ENCODE data around the gene SLC17A9.
"Not testable (repeated sequence)": the region's sequence is repeated elsewhere in the genome, so short reads cannot be mapped to it uniquely, and the experiment has no call there.

The SLC17A9 gene

DNA sequence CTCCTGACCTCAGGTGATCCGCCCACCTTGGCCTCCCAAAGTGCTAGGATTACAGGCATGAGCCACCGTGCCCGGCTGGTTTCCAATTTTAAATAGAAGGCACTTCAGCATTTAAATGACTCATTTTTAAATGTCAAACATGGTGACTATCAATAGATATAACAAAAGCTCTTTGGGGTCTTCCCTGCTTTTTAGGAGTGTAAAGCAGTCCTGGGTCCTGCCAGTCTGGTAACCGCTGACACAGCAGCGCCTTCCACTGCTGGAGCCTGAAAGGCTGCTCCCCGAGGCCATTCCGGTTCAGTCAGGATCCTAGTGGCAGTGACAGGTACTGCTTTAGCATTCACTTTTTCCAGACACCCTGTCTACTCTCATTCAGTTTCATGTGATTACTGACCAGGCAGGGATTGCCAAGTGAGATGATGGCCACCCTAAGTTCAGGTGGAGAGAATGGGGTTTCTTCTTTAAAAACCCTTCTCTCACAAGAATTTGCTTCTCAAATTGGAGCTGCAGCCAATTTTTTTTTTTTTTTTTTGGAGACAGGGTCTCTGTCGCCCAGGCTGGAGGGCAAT is 31.3 kb upstream of the SLC17A9 start:
- DNase-seq, result peak; percentile 27

DNA sequence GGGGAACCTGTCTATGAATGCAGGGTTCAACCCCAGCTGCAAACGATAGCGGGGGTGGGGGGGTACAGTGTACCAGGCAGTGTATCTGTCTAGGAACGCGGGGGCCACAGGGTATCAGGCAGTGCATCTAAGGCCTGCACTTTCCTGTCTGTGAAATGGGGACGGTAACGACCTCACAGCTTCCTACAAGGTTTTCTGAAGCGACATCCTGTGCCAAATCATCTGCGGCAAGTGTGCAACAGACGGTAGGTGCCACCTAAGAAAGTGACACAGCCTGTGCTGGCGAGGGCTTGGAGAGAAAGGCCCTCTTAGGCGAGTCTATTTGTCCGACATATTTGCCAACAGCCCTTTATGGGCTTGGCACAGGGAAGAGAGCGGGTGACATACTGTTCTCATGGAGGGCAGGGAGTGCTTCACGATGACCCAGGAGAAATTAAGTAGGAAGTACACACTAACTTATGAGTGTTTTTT is 30.0 kb upstream of the SLC17A9 start:
- no peak for DNase-seq

DNA sequence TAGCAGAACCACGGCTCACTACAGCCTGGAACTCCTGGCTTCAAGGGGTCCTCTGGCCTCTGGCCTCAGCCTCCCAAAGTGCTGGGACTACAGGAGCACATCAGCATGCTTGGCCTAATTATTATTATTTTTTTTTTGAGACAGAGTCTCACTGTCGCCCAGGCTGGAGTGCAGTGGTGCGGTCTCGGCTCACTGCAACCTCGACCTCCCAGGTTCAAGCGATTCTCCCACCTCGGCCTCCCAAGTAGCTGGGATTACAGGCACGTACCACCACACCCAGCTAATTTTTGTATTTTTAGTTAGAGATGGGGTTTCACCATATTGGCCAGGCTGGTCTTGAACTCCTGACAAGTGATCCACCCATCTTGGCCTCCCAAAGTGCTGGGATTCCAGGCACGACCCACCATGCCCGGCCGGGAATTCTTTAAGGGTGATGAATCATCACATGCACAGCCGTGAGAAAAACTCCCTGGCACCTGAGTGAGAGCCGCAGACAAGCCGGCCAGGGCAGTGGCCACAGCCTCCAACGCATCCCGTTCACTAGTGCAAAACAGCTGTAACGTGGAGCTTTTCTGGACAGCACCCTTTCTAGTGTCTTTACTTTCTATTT is 29.3 kb upstream of the SLC17A9 start:
- DNase-seq, result not testable (repeated sequence)

DNA sequence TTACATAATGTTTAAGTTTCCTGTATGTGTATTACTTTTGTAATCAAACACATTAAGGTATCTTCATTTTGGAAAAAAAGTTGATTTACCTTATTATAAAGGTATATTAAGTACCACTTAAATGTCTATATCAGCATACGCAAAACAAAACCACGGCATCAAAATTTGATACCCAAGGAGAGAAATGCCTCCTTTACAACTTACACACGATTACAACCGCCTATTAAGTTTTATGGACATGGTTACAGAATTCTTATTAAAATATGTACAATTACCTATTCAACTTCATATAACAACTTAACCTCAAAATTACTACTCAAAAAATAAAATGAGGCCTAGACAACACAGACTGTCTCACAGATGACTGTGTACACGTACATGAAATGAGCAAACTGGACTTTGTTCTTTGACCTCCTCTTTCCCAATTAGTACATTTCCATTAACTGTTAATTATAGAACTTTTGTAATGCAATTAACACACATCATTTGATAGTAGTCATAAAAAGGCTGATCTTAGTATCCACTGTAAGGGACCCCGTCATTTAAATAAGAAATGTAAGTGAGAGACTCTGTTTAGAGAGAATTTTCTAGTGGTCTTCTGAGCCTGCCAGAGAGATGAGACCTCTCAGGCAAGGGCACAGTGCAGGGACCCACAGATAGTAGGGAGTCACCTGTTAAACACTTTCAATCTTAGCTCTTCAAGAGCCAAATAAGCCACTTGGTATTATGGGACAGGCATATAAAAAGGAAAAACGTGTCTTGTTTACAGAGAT is 28.7 kb upstream of the SLC17A9 start:
- no peak for DNase-seq

DNA sequence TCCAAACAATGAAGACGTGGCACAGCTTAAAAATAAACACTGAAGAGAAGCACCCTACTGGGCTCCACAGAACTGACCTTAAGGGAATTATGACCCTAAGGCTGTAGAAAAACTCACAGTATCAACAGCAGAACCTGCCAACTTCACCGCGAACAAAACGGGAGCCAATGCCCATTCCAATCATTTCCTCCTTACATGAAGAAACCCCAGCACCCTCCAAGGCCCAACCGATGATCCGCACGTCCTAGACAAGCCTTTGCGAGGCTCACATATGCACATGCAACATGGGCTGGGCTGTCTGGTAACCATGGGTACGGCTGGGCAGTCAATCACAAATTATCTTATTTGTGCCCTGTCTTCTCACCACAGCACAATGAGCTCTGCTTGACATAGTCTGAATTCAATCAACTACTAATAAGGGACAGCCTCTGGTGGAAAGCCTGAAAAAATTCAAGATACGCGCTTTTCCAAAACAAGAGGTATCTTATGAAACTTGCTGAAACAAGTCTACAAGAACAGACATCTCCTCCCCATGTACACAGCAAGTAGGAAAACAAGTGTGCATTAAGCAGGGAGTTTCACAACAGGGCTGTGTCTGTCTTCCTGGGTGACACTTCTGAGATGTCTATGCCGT is 27.9 kb upstream of the SLC17A9 start:
- no peak for DNase-seq

DNA sequence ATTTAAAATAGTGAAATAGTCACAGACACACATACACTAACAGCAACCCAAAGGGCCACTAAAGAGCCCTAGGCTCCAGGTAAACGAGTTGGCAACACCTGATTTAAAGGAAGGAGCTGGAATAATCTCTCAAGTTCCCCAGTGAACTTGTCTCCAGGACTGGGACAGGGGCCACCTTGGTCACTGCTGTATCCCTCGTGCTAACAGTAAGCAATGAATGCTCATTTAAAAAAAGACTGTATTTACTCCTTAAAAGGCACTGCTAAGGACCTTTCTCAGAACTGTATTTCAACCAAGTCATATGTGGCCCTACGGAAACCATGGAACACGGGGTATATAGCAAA is 27.5 kb upstream of the SLC17A9 start:
- DNase-seq, result no peak

DNA sequence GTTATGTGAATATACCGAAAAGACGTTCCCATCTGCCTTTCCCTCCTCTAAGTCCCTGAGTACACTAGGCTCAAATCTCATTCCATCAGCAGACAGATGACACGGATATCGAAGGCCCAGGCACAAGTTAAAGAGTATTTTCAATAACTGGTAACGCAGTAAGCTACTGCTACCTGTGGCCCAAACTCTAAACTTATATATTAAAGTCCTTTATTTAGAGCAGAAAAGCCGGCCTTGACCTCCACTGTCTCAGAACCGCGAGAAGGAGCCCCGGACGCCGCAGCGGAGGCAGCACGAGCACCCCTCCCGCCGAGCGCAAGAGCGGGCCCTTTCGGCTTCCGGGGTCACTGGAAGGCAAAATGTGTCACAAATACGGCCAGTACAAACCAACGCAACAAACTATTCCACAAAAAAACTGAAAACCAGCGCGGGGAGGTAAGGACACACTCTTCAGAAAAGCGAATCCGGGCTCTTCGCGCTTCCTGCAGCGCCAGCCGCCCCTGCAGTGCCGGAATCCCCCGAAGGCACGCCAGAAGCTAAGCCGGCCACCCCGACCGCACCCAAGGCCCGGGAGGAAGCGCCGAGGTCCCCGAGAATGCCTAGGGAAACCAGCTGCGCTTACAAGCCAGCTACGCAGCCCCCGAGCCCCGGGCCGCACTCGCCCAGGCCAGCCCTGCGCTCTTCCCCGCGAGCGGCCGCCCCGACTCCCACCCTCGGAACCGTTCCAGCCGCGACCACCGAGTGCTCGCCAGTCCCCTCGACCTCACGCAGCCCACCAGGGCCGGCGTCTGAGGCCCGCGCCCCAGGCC is 26.9 kb upstream of the SLC17A9 start:
- DNase-seq, result no peak

DNA sequence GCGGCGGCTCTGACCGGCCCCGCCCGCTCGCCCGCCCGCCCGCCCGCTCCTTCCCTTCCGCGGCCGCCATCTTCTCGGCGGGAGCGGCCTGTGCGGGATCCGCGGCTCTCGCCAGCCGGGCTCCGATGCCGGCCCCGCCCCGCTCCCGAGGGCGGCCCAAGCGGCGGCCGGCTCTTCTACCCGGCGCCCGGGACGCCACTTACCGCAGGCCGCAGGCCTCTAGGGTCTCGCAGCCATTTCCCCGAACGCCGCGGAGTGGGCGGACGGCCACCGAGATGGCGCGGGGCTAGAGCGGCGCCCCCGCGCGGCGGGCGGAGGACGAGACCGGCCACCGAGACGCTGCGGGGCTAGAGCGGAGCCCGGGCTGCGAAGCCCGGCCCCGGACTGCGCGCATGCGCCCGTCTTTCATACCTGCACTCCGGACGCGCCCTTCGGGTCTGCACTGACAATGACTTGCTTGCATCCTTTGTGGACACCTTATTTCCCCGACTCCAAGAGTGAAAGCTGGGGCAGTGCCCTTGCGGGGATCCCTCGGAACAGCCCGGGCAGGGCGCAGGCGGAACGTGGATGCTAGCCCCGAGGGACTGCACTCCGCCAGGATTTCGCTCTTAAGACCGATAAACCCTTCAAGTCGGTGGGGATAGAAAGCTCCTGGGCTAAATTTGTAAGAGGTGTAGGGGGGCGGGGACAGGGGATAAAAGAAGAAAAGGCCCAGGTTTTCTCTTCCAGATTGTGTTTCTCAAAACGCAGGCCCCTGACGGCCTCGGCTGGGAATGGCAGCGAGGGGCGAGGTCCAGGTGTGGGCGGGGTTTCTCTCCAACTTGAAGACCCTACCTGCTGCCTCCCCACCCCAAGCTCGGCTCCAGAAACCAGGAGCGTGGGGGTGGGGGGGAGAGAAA is 26.0 kb upstream of the SLC17A9 start, which contains the start of gene DIDO1:
DIDO1 (minus strand) TSS at position 277 of the 899 bp plus-strand sequence.
- DNase-seq, result peak; percentile 83

DNA sequence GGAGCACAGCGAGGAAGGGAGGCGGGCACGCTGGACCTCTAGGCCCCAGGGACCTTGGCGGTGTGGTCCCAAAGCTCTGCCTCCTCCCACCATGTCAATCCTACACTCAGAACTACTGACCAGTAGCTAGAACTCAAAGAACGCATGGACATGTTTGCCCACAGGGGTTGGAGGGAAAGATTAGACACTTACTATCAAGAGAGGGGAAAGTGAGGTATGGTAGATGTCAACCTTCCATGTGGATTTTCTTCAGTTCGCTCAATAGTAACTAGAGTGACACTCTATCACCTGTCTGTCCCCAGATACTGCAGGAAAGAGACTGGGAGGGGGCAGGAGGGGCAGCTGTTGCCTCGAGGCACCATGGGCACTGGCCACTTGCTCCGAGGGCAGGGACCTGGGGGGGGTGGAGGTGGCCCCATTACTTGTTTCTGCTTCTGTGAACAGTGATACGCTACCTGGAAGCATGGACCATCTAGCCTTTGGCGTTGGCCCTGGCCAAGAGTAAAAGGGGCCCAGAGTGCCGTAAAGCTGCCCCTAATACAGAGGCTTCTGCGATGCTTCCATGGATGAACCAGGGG is 25.3 kb upstream of the SLC17A9 start:
- DNase-seq, result no peak

DNA sequence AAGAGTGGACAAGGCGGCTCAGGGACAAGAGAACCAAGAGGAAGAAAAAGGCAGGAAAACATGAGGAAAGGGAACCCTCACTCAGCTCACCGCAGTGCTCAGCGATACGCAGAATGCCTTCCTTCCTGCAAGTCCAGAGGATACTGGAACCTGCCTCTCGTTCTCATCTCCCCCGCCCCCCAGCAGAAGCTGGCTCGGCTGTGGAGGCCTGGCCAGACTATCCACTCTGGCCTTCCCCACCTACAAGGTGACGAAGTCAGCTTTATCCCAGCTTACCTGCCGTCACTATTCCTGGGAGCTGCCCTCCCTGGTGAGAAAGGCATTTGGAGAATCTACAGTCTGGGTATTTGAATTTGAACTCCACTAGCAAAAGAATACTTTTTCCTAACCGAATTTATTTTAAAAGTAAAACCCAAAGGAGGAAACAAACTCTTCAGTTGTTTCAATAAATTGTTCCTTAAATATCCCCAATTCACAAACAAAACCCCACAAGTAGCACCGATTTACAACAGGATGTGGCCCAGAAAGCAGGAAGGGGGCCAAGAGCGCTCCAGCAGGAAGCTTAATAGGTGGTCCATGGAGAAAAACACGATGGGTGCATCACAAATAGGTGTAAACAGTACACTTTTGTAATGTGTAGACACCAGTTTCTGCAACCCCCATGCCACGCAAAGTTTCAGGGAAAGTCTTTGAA is 24.1 kb upstream of the SLC17A9 start:
- no peak for DNase-seq

DNA sequence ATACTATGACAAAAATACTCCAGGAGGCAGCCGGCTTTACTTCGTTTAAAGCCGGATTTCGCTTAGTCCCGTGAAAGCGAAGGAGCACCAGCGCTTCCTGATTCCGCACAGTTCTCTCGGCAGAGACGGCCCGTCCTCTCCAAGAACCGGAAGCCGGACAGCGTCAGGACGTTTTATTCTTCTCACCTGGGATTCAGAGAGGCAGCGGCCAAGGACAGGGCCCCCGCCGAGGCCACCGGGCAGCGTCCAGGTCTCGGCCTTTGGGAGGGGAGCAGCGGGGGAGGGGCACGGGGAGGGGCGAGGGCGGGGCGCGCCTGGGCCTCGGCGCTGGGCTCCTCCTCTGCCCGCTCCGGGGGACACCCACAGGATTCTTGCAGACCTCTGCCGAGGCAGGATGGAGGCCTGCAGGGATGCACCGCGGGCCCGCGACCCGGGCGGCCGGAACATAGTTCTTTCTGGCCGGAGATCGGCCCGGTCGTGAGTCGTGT is 23.4 kb upstream of the SLC17A9 start:
- DNase-seq, result no peak

DNA sequence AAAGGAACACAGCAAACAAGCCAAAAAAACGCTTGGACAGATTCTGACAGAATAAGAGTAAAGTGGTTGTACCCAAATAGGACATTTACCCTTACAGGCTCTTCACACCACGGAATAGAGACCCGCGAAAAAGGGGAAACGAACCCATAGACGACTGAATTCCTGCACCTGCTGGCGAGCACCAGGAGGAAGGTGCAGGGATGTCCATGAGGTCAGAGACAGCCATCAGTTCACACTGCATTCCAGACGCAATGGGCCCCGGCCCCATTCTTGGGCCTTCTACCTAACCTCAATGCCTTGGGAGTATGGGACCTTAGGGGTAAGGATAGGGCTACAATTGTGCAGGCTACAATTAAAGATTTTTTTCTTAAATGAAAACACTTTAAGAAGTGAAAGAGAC is 21.0 kb upstream of the SLC17A9 start:
- no peak for DNase-seq

DNA sequence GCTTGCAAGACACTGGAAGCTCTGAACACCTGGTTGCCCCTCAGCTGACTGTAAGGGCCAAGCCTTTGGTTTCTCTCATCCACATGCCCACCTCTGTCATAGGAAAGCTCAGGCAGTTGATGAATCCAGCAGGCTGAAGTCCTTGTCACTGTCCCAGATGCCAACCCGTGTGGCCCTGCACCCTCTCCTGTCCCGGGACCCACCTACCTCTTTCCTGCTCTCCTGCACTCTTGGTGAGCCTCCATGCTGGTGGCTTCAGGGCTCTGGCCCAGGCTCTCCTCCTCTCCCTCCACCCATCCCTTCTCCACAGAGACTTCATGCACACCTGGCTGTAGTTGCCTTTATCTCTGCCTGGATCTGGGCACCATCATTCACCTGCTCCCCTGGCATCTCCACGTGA is 18.5 kb upstream of the SLC17A9 start:
- no peak for DNase-seq

DNA sequence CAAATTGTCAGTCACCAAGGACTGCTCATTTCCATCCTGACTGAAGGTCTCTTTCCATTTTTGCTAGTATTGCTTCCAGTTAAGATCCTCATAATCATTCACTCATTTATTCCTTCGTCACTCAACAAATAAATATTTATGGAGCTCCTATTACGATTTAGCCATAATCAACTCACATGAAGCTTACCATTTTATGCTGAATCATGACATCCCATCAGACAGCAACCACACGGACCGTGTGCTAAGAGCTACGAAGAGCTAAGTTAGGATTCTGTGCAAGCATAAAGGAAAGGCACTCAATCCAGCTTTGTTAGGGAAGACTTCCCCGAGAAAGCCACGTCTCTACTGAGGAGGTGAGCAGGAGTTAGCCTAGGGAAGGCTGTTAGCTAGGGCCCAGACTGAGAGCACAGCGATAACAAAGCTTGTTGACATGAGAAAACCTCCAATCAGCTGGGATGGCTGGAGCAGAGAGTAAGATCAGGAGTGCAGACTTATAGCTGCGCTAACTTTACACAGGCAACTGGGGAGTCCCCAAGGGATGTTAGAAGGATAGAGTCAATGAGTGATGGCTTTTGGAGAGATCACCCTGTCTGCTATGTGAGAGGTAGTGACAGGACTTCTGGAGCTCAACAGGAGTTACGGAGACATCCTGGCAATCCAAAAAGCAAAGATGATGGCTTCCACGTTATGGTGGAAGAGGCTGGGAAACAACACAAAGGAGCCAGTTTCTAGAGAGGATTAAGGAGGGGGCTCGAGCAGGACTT is 17.1 kb upstream of the SLC17A9 start:
- DNase-seq, result no peak

DNA sequence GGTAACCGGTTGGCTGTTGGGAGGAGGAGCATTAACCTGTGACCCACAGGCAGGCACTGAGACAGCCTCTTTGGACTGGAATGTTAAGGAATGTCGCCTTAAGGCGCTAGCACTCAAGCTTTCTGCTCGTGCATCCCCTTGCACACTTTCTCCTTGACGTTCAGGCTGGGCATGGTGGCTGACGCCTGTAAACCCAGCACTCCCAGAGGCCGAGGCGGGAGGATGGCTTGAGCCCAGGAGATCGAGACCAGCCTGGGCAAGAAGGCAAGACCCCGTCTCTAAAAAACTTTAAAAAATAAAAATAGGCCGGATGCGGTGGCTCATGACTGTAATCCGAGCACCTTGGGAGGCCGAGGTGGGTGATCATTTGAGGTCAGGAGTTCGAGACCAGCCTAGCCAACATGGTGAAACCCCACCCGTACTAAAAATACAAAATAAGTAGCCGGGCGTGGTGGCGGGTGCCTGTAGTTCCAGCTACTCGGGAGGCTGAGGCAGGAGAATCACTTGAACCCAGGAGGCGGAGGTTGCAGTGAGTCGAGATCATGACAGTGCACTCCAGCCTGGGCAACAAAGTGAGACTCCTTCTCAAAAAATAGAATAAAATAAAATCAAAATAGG is 16.4 kb upstream of the SLC17A9 start:
- DNase-seq, result no peak

DNA sequence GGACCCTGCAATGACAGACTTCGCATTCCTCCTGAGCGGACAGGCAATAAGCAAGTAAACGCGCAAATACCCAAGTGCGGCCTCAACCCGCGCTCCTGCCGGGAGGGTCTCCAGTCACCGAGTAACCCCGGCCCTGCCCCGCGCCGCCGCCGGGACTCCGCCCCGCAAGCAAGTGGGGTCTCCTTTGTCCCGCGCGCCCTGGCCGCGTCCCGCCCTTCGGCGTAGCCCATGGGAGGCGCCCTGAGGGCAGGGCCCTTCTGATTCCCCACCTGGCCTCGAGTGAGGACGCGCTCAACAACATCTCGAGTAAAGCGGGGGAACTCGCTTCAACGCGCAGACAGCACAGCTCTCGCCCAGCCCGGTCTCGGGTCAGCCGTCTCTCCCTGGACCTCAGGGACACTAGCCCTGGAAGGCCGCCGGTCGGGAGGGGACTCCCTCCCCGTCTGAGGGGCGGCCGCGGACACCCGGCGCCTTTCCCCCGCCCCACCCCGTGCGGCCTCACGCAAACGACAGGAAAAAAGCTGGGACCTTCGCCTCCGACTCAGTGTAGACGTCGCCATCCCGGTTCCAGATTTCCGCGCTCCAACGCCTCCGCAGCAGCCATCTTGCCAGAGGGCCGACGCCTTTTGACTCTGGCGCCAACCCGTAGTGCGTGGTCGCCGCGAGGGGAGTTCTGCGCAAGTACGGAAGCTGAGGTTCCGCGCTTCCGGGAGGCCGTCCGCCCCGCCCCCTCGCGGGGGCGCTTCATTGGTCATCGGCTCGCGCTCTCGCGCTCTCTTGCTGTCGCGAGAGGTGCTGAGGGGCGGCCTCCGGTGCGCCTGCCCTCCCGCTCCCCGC is 15.0 kb upstream of the SLC17A9 start:
- DNase-seq, result peak; percentile 86

DNA sequence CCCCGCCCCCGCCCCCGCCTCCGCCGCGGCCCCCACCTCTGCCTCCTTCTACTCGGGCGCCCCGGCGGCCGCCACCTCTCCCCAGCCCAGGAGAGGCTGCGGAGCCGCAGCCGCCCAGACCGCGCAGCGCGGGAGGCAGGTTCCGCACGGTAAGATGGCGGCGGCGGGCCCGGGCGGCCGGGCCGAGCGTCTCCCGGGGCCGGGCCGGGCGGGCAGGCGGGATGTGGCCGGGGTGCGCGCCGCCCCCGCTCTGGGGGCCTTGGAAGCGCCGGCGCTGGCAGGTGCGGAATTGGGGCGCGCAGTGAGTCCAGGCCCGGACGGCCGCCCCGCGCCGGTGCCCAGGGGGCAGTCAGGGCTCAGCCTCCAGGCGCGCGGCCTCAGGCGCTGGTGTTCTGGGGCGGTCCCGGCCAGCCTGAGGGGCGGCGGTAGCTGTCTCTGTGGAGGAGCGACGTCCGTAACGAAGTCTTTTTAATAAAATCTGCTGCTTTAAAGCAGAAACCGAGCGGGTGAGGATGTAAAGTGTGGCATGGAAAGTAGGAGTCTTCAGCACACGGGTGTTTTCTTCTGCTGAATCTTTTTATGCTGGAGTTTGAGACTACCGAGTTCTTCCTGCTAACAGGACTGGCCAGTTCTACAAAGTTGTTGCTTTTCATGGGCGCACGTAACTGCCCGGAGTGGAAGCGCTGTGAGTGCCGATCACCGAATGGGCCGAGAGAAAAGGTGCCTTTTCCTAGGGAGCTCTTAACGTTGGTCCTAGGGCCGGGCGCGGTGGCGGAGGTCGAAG is 14.2 kb upstream of the SLC17A9 start, which contains the start of gene GID8:
GID8 (plus strand) TSS at position 43 of the 784 bp plus-strand sequence. CDS start 3,356 bp downstream, outside the sequence.
- no peak for DNase-seq
